CD14-positive monocyte (primary cell): ENCODE results near the gene SERINC2. TPM values are rescaled to one million over a fixed set of nuclear protein-coding genes. Genes with fewer than 3 reads are reported as not detected.
A peak's percentile ranks its signal among the peaks of the same experiment; 100 is the strongest.

ENCODE experiments used
- DNase-seq, 3 donors: peaks; one replicate each; pipeline ENCODE4 v3.0.0-alpha.2; 2011 to 2022
- H2AFZ ChIP-seq: 2 replicates; pipeline ENCODE4 v1.6.0; 2012; ENCODE audit warnings: mild to moderate bottlenecking, low read depth, low read length, inconsistent platforms; ENCODE audit not compliant: insufficient read depth, poor library complexity, severe bottlenecking
- H3K27ac ChIP-seq, 2 donors: 1 replicate in 1 of 2; 2 replicates in 1 of 2; pipeline ENCODE4 v1.5.1; 2012 to 2013; ENCODE audit warnings: low read length in 2 of 2, control low read depth in 1 of 2, inconsistent platforms in 1 of 2, low read depth in 1 of 2, mild to moderate bottlenecking in 1 of 2
- H3K27me3 ChIP-seq, 2 donors: one replicate each; pipeline versions ENCODE4 v1.6.0 to v1.6.1; 2011 to 2013; ENCODE audit warnings: low read length in 2 of 2; ENCODE audit not compliant: control insufficient read depth in 2 of 2, insufficient read depth in 2 of 2
- H3K36me3 ChIP-seq, 2 donors: replicated peaks in 1 of 2; 1 replicate in 1 of 2; 2 replicates in 1 of 2; pipeline versions ENCODE4 v1.5.1 to v1.6.1; 2012 to 2013; ENCODE audit warnings: low read length in 2 of 2, control low read depth in 1 of 2, inconsistent platforms in 1 of 2, mild to moderate bottlenecking in 1 of 2; ENCODE audit not compliant: insufficient read depth in 2 of 2, control insufficient read depth in 1 of 2
- H3K4me1 ChIP-seq, 2 donors: 1 replicate in 1 of 2; 2 replicates in 1 of 2; pipeline versions ENCODE4 v1.5.1 to v1.6.1; 2012 to 2013; ENCODE audit warnings: low read length in 2 of 2, control low read depth in 1 of 2, inconsistent platforms in 1 of 2, mild to moderate bottlenecking in 1 of 2, moderate library complexity in 1 of 2; ENCODE audit not compliant: insufficient read depth in 2 of 2, control insufficient read depth in 1 of 2
- H3K4me2 ChIP-seq: replicated peaks from 2 replicates; pipeline ENCODE3; 2012; ENCODE audit warnings: low read length, moderate library complexity, mild to moderate bottlenecking; ENCODE audit not compliant: poor library complexity, severe bottlenecking; ENCODE audit errors: extremely low read depth
- H3K4me3 ChIP-seq, 3 experiments: fragments of 200-600 bp in 1 of 3; sonication (generic) in 1 of 3; replicated peaks in 1 of 3; 1 replicate in 2 of 3; 2 replicates in 1 of 3; pipeline ENCODE4 v1.5.1; 2011 to 2013; ENCODE audit warnings: low read length in 3 of 3, mild to moderate bottlenecking in 3 of 3, control low read depth in 2 of 3, low read depth in 2 of 3, inconsistent platforms in 1 of 3, moderate library complexity in 1 of 3
- H3K79me2 ChIP-seq: 2 replicates; pipeline ENCODE4 v1.6.0; 2012; ENCODE audit warnings: mild to moderate bottlenecking, control low read depth, inconsistent platforms, low read length, moderate library complexity; ENCODE audit not compliant: insufficient read depth
- H3K9ac ChIP-seq: 2 replicates; pipeline ENCODE4 v1.6.0; 2017; ENCODE audit warnings: low read length, mild to moderate bottlenecking; ENCODE audit not compliant: insufficient read depth, poor library complexity, severe bottlenecking
- H3K9me3 ChIP-seq, 2 donors: replicated peaks in 1 of 2; 1 replicate in 1 of 2; 2 replicates in 1 of 2; pipeline versions ENCODE4 v1.5.1 to v1.6.1; 2012 to 2013; ENCODE audit warnings: low read length in 2 of 2, control low read depth in 1 of 2; ENCODE audit not compliant: control insufficient read depth in 1 of 2, insufficient read depth in 1 of 2
- H4K20me1 ChIP-seq: 2 replicates; pipeline ENCODE4 v1.6.0; 2012; ENCODE audit warnings: mild to moderate bottlenecking, low read length, control low read depth, moderate library complexity; ENCODE audit not compliant: insufficient read depth
- H3K27ac Mint-ChIP-seq, 7 donors: one replicate each; pipeline ENCODE4 v1.8.0; 2020; ENCODE audit warnings: mild to moderate bottlenecking in 7 of 7, mixed read lengths in 7 of 7, moderate library complexity in 6 of 7, inconsistent platforms in 2 of 7
- H3K27me3 Mint-ChIP-seq, 3 donors: one replicate each; pipeline ENCODE4 v1.8.0; 2021 to 2022; ENCODE audit warnings: low read depth in 3 of 3, mild to moderate bottlenecking in 3 of 3, mixed read lengths in 3 of 3, moderate library complexity in 3 of 3, inconsistent platforms in 1 of 3
- H3K36me3 Mint-ChIP-seq, 2 donors: one replicate each; pipeline ENCODE4 v1.8.0; 2020; ENCODE audit warnings: mixed read lengths in 2 of 2, inconsistent platforms in 1 of 2, mild to moderate bottlenecking in 1 of 2
- H3K4me1 Mint-ChIP-seq: one replicate; pipeline ENCODE4 v1.8.0; 2020; ENCODE audit warnings: mild to moderate bottlenecking, mixed read lengths
- H3K4me3 Mint-ChIP-seq, 2 donors: one replicate each; pipeline ENCODE4 v1.8.0; 2020; ENCODE audit warnings: mild to moderate bottlenecking in 2 of 2, mixed read lengths in 2 of 2, moderate library complexity in 1 of 2
- H3K9me3 Mint-ChIP-seq, 7 donors: one replicate each; pipeline ENCODE4 v1.8.0; 2020 to 2022; ENCODE audit warnings: mixed read lengths in 7 of 7, mild to moderate bottlenecking in 6 of 7, moderate library complexity in 6 of 7, inconsistent platforms in 2 of 7
- WGBS: methylation state at CpG from one replicate; pipeline ENCODE4 v1.1.5; 2013; ENCODE audit warnings: missing lambda C conversion rate; ENCODE audit not compliant: insufficient coverage; 5-methylcytosine and 5-hydroxymethylcytosine counted together
- intact Hi-C, 2 donors: fragments of 100-400 bp; cut with micrococcal nuclease; formaldehyde crosslinking; loops; one replicate each; pipeline versions ENCODE4 v1.15.0 to v1.15.1; 2023
- polyA plus RNA-seq, 3 donors: library from polyadenylated mRNA; depleted of rRNA in 1 of 3; unstranded in 2 of 3; stranded (reverse) in 1 of 3; fragments of 300-500 nt in 2 of 3; fragments of >200 nt in 1 of 3; fragmentation: Illumina TruSeq in 2 of 3; gene quantifications; 1 replicate in 2 of 3; 2 replicates in 1 of 3; pipeline ENCODE4 v1.2.3, GENCODE V29; 2012 to 2021
- TF ChIP-seq, protein P1 (sequence below): fragments of 200-600 bp; IDR thresholded peaks from one replicate; pipeline ENCODE4 v1.8.0; 2022; ENCODE audit warnings: antibody characterized with exemption, mild to moderate bottlenecking

Gene SERINC2
- polyA plus RNA-seq, 3 donors = 4.1 to 12.6 (median 7.8) TPM

- peaks cover 5 to 10% of the 10 kb centered on the region in 2 donors for H3K4me1 ChIP-seq
- no peaks in the 10 kb centered on the region for H3K36me3 ChIP-seq
- DNase-seq = peak; percentile 13 to 53 (median 34)
- 86% methylated on average over 1 of the region's 4 CpGs for WGBS
- H3K9me3 ChIP-seq = no peaks in the 10 kb centered on the region
- no peak overlapping the region for H3K27ac ChIP-seq
- H3K27me3 ChIP-seq = peaks cover 10 to 17% of the 10 kb centered on the region in 2 donors
- H2AFZ ChIP-seq = no peak overlapping the region
- intact Hi-C loops = loop anchor here in 1 of 2 donors (10.0 kb wide), 1 partner anchor 234 kb away; no protein-coding TSS in a partner anchor
- peaks cover 27 to 39% (median 39%) of the 10 kb centered on the region in 3 donors for H3K27me3 Mint-ChIP-seq
- H3K4me3 ChIP-seq = no peak overlapping the region
- H3K4me2 ChIP-seq = no peak overlapping the region
- TF ChIP-seq, protein P1, sequence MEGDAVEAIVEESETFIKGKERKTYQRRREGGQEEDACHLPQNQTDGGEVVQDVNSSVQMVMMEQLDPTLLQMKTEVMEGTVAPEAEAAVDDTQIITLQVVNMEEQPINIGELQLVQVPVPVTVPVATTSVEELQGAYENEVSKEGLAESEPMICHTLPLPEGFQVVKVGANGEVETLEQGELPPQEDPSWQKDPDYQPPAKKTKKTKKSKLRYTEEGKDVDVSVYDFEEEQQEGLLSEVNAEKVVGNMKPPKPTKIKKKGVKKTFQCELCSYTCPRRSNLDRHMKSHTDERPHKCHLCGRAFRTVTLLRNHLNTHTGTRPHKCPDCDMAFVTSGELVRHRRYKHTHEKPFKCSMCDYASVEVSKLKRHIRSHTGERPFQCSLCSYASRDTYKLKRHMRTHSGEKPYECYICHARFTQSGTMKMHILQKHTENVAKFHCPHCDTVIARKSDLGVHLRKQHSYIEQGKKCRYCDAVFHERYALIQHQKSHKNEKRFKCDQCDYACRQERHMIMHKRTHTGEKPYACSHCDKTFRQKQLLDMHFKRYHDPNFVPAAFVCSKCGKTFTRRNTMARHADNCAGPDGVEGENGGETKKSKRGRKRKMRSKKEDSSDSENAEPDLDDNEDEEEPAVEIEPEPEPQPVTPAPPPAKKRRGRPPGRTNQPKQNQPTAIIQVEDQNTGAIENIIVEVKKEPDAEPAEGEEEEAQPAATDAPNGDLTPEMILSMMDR = no peak
- H3K4me3 Mint-ChIP-seq = no peak overlapping the region
- peaks cover 0 to 5% of the 10 kb centered on the region in 2 donors for H3K36me3 Mint-ChIP-seq
- peak overlapping the region in 1 of 7 donors; percentile 67 for H3K27ac Mint-ChIP-seq
- H3K79me2 ChIP-seq = no peaks in the 10 kb centered on the region
- peaks cover 18% of the 10 kb centered on the region for H3K4me1 Mint-ChIP-seq
- H4K20me1 ChIP-seq = peaks cover 9% of the 10 kb centered on the region
- no peak overlapping the region for H3K9ac ChIP-seq
- peaks cover 0 to 4% (median 0%) of the 10 kb centered on the region in 7 donors for H3K9me3 Mint-ChIP-seq
Observed at GRCh38 chr1:31418626-31419323, 5.8 kb downstream of the SERINC2 start.

DNA sequence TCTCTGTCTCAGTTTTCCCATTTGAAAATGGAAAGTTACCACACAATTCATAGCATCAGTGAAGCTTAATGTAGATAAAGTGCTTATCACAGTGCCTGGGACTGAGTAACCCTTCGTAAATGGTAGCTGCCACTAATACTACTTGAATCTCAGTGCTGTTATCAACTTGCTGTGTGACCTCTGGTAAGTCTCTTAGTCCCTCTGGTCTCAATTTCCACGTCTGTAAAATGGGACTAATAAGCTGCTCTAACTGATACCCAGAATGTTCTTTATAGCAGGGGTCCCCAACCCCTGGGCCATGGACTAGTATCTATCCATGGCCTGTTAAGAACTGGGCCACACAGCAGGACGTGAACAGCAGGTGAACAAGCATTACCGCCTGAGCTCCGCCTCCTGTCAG lies 7.7 kb downstream of the SERINC2 start:
- TF ChIP-seq, protein P1 = no peak
- DNase-seq = no peak
- Histone ChIP-seq H2AFZ (no peak overlapping the region), H3K4me1 (peaks cover 0 to 4% of the 10 kb centered on the region in 2 donors), H3K27ac (no peak overlapping the region), H3K4me3 (no peak overlapping the region), H3K9me3 (no peaks in the 10 kb centered on the region), H3K79me2 (no peaks in the 10 kb centered on the region), H3K27me3 (no peaks in the 10 kb centered on the region), H3K9ac (no peak overlapping the region), H3K4me2 (no peak overlapping the region), H4K20me1 (no peaks in the 10 kb centered on the region), H3K36me3 (no peaks in the 10 kb centered on the region)
- H3K36me3 Mint-ChIP-seq = no peaks in the 10 kb centered on the region
- peaks cover 10 to 25% (median 20%) of the 10 kb centered on the region in 3 donors for H3K27me3 Mint-ChIP-seq
- 87% methylated on average over 5 of the region's 5 CpGs for WGBS
- no peak overlapping the region for H3K4me3 Mint-ChIP-seq
- H3K27ac Mint-ChIP-seq = no peak overlapping the region
- peaks cover 11% of the 10 kb centered on the region for H3K4me1 Mint-ChIP-seq
- intact Hi-C loops = loop anchor here in 1 of 2 donors (10.0 kb wide), 1 partner anchor 124 kb away; no protein-coding TSS in a partner anchor
- peaks cover 0 to 2% (median 0%) of the 10 kb centered on the region in 7 donors for H3K9me3 Mint-ChIP-seq
